ENCODE measurements around the gene ZNF682.
"Not testable (repeated sequence)": the region's sequence is repeated elsewhere in the genome, so short reads cannot be mapped to it uniquely, and the experiment has no call there.

Gene ZNF682

DNA sequence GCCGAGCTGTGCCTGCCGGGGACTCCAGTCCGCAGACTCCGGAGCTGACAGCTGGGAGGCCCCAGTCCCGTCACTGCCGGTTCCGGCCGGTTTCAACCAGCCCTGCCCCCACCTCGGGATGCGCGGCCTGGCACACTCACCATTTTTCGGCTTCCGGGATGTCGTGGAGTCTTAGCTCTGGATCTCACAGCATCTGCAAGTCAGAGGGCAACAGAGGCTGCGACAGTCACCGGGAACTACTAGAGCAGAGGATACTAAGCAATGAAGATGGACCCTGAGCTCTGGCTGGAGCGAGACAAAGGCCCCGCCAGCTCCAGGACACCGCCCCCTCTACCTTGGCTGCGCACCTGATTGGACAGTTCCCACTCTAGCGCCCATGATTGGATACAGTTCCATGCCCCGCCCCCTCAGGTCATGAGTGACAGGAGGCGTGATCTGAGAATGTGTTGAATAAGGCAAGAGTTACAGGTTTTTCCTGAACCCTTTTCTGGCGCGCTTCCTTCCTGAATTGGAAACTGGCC is at the start of gene ZNF682:
Gene ZNF682, minus strand, starts transcription at position 303 of the 521 bp plus-strand sequence. Its CDS starts 160 bp downstream, at position 143.
- peaks cover 8% of the 10 kb centered on the region for H3K9me3 ChIP-seq (ENCODE audit: low read length)
- no peaks in the 10 kb centered on the region for H3K27me3 ChIP-seq (ENCODE audit: insufficient read depth, low read length)
- H3K4me1 ChIP-seq (ENCODE audit: insufficient read depth, low read length): peaks cover 14% of the 10 kb centered on the region
- H2AFZ ChIP-seq (ENCODE audit: low read depth, low read length): peak within 1 kb of the TSS; percentile 43
- H3K4me3 ChIP-seq (ENCODE audit: low read length): peak within 1 kb of the TSS; percentile 69
- peaks cover 14% of the 10 kb centered on the region for H3K36me3 ChIP-seq (ENCODE audit: insufficient read depth, low read length)

DNA sequence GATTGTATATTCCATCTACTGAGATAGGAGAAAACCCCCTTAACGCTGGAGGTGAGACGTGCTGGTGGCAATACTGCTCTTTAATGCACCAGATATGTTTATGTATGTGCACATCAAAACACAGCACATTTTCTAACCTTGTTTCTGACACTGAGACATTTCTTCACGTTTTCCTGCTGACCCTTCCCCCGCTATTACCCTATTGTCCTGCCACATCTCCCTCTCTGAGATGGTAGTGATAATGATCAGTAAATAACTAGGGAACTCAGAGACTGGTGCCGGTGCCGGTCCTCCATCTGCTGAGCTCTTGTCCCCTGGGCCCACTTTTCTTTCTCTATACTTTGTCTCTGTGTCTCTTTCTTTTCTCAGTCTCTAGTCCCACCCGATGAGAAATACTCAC is 43.6 kb upstream of the ZNF682 start:
- Histone ChIP-seq H3K4me1 (ENCODE audit: insufficient read depth, low read length) (peaks cover 11% of the 10 kb centered on the region), H3K9me3 (ENCODE audit: low read length) (peaks cover 36% of the 10 kb centered on the region), H3K36me3 (ENCODE audit: insufficient read depth, low read length) (peaks cover 21% of the 10 kb centered on the region)
- H2AFZ ChIP-seq (ENCODE audit: low read depth, low read length); H3K27me3 ChIP-seq (ENCODE audit: insufficient read depth, low read length); H3K4me3 ChIP-seq (ENCODE audit: low read length): not testable (repeated sequence)

DNA sequence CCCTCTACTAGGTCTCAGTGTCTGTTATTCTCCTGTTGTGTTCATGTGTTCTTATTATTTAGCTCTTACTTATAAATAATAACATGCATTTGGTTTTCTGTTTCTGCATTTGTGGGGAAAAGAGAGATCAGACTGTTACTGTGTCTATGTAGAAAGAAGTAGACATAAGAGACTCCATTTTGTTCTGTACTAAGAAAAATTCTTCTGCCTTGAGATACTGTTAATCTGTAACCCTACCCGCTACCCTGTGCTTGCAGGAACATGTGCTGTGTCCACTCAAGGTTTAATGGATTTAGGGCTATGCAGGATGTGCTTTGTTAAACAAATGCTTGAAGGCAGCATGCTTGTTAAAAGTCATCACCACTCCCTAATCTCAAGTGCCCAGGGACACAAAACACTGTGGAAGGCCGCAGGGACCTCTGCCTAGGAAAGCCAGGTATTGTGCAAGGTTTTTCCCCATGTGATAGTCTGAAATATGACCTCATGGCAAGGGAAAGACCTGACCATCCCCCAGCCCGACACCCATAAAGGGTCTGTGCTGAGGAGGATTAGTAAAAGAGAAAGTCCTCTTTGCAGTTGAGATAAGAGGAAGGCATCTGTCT is 43.0 kb upstream of the ZNF682 start:
- not testable (repeated sequence) for H2AFZ ChIP-seq (ENCODE audit: low read depth, low read length); H3K27me3 ChIP-seq (ENCODE audit: insufficient read depth, low read length); H3K4me3 ChIP-seq (ENCODE audit: low read length)
- Histone ChIP-seq H3K9me3 (ENCODE audit: low read length) (peaks cover 32% of the 10 kb centered on the region), H3K4me1 (ENCODE audit: insufficient read depth, low read length) (peaks cover 11% of the 10 kb centered on the region), H3K36me3 (ENCODE audit: insufficient read depth, low read length) (peaks cover 21% of the 10 kb centered on the region)

GRCh38 chr19:20080656-20081055 is 41.4 kb upstream of the ZNF682 start:
- Histone ChIP-seq H3K9me3 (ENCODE audit: low read length) (peaks cover 31% of the 10 kb centered on the region), H3K4me3 (ENCODE audit: low read length) (no peak overlapping the region), H2AFZ (ENCODE audit: low read depth, low read length) (no peak overlapping the region), H3K4me1 (ENCODE audit: insufficient read depth, low read length) (peaks cover 11% of the 10 kb centered on the region), H3K36me3 (ENCODE audit: insufficient read depth, low read length) (peaks cover 21% of the 10 kb centered on the region), H3K27me3 (ENCODE audit: insufficient read depth, low read length) (no peaks in the 10 kb centered on the region)

GRCh38 chr19:20079476-20079875 is 40.2 kb upstream of the ZNF682 start:
- Histone ChIP-seq H3K36me3 (ENCODE audit: insufficient read depth, low read length) (peaks cover 21% of the 10 kb centered on the region), H3K4me3 (ENCODE audit: low read length) (peak overlapping the region; percentile 93), H3K9me3 (ENCODE audit: low read length) (peaks cover 29% of the 10 kb centered on the region)

DNA sequence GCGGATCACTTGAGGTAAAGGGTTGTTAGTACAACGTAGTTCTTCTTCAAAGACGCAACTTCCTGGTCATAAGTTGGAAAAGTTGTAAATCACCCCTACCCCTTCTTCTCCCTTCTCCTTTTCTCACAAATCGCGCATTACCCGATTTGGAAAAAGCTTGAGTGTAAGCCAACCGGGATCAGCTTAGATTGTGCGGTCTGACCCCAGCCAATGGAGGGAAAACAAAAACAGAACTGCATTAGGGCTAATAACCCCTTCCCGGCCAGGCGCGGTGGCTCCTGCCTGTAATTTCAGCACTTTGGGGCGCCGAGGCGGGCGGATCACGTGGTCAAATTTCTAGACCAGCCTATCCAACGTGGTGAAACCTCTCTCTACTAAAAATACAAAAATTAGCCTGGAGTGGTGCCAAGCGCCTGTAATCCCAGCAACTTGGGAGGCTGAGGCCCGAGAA is 39.3 kb upstream of the ZNF682 start:
- Histone ChIP-seq H3K9me3 (ENCODE audit: low read length) (peaks cover 26% of the 10 kb centered on the region), H3K27me3 (ENCODE audit: insufficient read depth, low read length) (no peaks in the 10 kb centered on the region), H3K4me3 (ENCODE audit: low read length) (peak overlapping the region; percentile 93), H3K4me1 (ENCODE audit: insufficient read depth, low read length) (peaks cover 11% of the 10 kb centered on the region), H2AFZ (ENCODE audit: low read depth, low read length) (peak overlapping the region; percentile 65), H3K36me3 (ENCODE audit: insufficient read depth, low read length) (peaks cover 21% of the 10 kb centered on the region)

More at GRCh38 chr19:20079476-20079875, 40.2 kb upstream of the ZNF682 start:
- Histone ChIP-seq H2AFZ (ENCODE audit: low read depth, low read length) (no peak overlapping the region), H3K27me3 (ENCODE audit: insufficient read depth, low read length) (no peaks in the 10 kb centered on the region), H3K4me1 (ENCODE audit: insufficient read depth, low read length) (peaks cover 11% of the 10 kb centered on the region)

DNA sequence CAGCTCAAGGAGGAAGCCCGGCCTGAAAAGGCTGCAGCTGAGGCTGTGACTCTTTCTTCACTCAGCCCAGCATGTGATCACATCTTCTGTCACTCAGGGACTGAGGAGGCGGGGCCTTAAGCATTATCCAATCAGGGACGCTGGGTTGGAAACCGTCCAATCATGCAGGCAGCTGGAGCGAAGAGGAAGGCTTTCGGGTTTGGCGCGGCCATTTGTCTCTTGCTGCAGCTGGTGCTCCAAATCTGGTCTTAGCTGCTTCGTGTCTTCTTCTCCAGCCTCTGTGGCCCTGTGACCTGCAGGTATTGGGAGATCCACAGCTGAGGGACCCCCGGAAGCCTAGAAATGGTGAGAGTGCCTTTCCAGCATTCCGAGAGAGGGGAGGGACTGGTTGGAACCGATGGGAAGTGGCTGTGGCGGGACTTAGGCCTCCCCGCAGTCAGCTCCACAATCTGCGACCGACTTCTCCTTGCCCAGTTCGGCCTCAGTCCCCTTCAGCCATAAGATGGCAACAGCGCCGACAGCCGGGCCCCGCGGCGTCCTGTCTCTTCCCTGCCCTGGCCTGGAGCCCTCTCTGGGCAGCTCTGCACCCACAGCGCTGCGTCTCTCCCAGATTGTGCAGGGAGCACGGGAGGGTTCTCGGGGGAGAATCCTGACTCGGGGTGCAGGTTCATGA is 38.6 kb upstream of the ZNF682 start, which contains the start of gene ZNF90:
Gene ZNF90, plus strand, starts transcription at position 210 of the 673 bp plus-strand sequence. Its CDS starts 133 bp downstream, at position 343.
- peaks cover 22% of the 10 kb centered on the region for H3K9me3 ChIP-seq (ENCODE audit: low read length)
- H3K4me3 ChIP-seq (ENCODE audit: low read length): peak within 1 kb of the TSS; percentile 93
- peaks cover 11% of the 10 kb centered on the region for H3K4me1 ChIP-seq (ENCODE audit: insufficient read depth, low read length)
- peak within 1 kb of the TSS; percentile 65 for H2AFZ ChIP-seq (ENCODE audit: low read depth, low read length)
- peaks cover 21% of the 10 kb centered on the region for H3K36me3 ChIP-seq (ENCODE audit: insufficient read depth, low read length)
- H3K27me3 ChIP-seq (ENCODE audit: insufficient read depth, low read length): no peaks in the 10 kb centered on the region

DNA sequence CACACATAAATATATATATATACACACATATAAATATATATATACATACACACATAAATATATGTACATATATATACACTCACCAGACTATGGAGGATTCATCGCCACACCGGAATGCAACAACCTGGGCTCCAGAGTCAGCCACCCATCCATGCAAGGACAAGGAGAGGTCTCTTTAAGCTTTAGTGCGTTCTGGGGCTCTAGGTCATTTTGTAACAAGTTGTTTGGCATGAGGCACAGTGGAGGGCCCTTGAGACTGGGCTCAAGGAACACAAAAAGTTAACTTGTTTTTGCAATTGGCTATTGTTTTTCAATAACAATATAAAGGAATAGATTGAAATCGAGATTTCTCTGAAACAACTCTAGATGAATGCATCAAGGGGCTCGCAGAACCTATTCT is 33.6 kb upstream of the ZNF682 start:
- Histone ChIP-seq H2AFZ (ENCODE audit: low read depth, low read length) (no peak overlapping the region), H3K4me1 (ENCODE audit: insufficient read depth, low read length) (no peaks in the 10 kb centered on the region), H3K36me3 (ENCODE audit: insufficient read depth, low read length) (no peaks in the 10 kb centered on the region), H3K4me3 (ENCODE audit: low read length) (no peak overlapping the region), H3K27me3 (ENCODE audit: insufficient read depth, low read length) (no peaks in the 10 kb centered on the region), H3K9me3 (ENCODE audit: low read length) (peaks cover 2% of the 10 kb centered on the region)

DNA sequence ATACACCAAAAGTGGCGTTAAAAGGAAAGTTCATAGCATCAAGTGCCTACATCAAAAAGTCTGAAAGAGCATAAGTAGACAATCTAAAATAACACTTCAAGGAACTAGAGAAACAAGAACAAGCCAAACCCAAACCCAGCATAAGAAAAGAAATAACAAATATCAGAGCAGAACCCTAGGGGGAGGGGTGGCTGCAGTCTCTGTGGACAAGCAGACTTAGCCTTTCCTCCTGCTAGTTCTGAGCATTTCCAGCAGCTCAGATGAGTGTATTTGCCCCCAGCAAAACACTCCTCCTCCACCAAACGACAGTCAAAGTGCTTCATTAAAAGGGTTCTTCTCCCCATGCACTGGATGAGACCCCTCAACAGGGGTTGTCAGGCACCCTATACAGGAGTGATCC is 31.4 kb upstream of the ZNF682 start:
- no peaks in the 10 kb centered on the region for H3K36me3 ChIP-seq (ENCODE audit: insufficient read depth, low read length)
- no peak overlapping the region for H2AFZ ChIP-seq (ENCODE audit: low read depth, low read length)
- peaks cover 2% of the 10 kb centered on the region for H3K9me3 ChIP-seq (ENCODE audit: low read length)
- no peaks in the 10 kb centered on the region for H3K4me1 ChIP-seq (ENCODE audit: insufficient read depth, low read length)
- H3K27me3 ChIP-seq (ENCODE audit: insufficient read depth, low read length): no peaks in the 10 kb centered on the region
- H3K4me3 ChIP-seq (ENCODE audit: low read length): no peak overlapping the region

DNA sequence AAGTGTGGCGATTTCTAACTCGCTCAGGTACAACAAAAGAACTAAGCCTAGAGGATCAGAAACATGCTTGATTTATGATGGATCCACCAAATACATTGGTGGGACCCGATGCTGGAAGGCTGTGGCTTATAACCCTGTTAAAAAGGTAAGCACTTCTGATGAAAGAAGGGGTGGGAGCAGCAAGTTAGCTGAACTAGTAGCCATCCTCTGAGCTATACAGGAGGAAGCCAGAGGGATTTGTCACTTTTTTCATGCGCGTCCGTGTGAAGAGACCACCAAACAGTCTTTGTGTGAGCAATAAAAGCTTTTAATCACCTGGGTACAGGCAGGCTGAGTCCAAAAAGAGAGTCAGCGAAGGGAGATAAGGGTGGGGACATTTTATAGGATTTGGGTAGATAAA is 29.3 kb upstream of the ZNF682 start:
- H3K9me3 ChIP-seq (ENCODE audit: low read length); H3K4me3 ChIP-seq (ENCODE audit: low read length); H3K27me3 ChIP-seq (ENCODE audit: insufficient read depth, low read length); H2AFZ ChIP-seq (ENCODE audit: low read depth, low read length); H3K4me1 ChIP-seq (ENCODE audit: insufficient read depth, low read length); H3K36me3 ChIP-seq (ENCODE audit: insufficient read depth, low read length): not testable (repeated sequence)

GRCh38 chr19:20067943-20068342 is 28.6 kb upstream of the ZNF682 start:
- H3K4me1 ChIP-seq (ENCODE audit: insufficient read depth, low read length): no peaks in the 10 kb centered on the region
- H3K4me3 ChIP-seq (ENCODE audit: low read length): no peak overlapping the region
- no peaks in the 10 kb centered on the region for H3K27me3 ChIP-seq (ENCODE audit: insufficient read depth, low read length)
- no peaks in the 10 kb centered on the region for H3K36me3 ChIP-seq (ENCODE audit: insufficient read depth, low read length)
- no peak overlapping the region for H2AFZ ChIP-seq (ENCODE audit: low read depth, low read length)
- H3K9me3 ChIP-seq (ENCODE audit: low read length): peaks cover 2% of the 10 kb centered on the region

- Histone ChIP-seq H2AFZ (ENCODE audit: low read depth, low read length) (no peak overlapping the region), H3K9me3 (ENCODE audit: low read length) (peaks cover 2% of the 10 kb centered on the region), H3K4me1 (ENCODE audit: insufficient read depth, low read length) (no peaks in the 10 kb centered on the region), H3K4me3 (ENCODE audit: low read length) (no peak overlapping the region), H3K36me3 (ENCODE audit: insufficient read depth, low read length) (no peaks in the 10 kb centered on the region), H3K27me3 (ENCODE audit: insufficient read depth, low read length) (no peaks in the 10 kb centered on the region)
Measured at GRCh38 chr19:20066861-20067260, 27.6 kb upstream of the ZNF682 start.

- Histone ChIP-seq H3K27me3 (ENCODE audit: insufficient read depth, low read length) (no peaks in the 10 kb centered on the region), H2AFZ (ENCODE audit: low read depth, low read length) (no peak overlapping the region), H3K4me1 (ENCODE audit: insufficient read depth, low read length) (no peaks in the 10 kb centered on the region), H3K9me3 (ENCODE audit: low read length) (no peaks in the 10 kb centered on the region), H3K36me3 (ENCODE audit: insufficient read depth, low read length) (no peaks in the 10 kb centered on the region), H3K4me3 (ENCODE audit: low read length) (no peak overlapping the region)
Measured at GRCh38 chr19:20060282-20060681, 21.0 kb upstream of the ZNF682 start.

All from neuron (in vitro differentiated cells).